Gastroesophageal sphincter (tissue), 4 donors: ENCODE measurements around the gene LTBP3. TPM values are rescaled to one million over a fixed set of nuclear protein-coding genes. Genes with fewer than 3 reads are reported as not detected.

Source experiments
- ATAC-seq: fragments of 150-250 bp; one replicate; pipeline ENCODE4 v1.9.1; 2016; ENCODE audit warnings: mild to moderate bottlenecking, moderate library complexity
- H3K27ac ChIP-seq, 4 donors: fragments of 200-600 bp; sonication (generic) in 3 of 4; 1 replicate in 3 of 4; 2 replicates in 1 of 4; pipeline ENCODE4 v1.5.1; 2016 to 2019
- H3K27me3 ChIP-seq: fragments of 200-600 bp; sonication (generic); one replicate; pipeline ENCODE4 v1.5.1; 2019
- H3K36me3 ChIP-seq, 2 donors: fragments of 200-600 bp; sonication (generic); one replicate each; pipeline ENCODE4 v1.5.1; 2019; ENCODE audit warnings: control low read depth in 1 of 2
- H3K4me1 ChIP-seq, 3 donors: fragments of 200-600 bp; sonication (generic); 1 replicate in 2 of 3; 2 replicates in 1 of 3; pipeline ENCODE4 v1.5.1; 2016 to 2019; ENCODE audit warnings: control low read depth in 2 of 3
- H3K4me3 ChIP-seq, 2 donors: fragments of 200-600 bp; sonication (generic); one replicate each; pipeline ENCODE4 v1.5.1; 2019; ENCODE audit warnings: mild to moderate bottlenecking in 1 of 2, moderate library complexity in 1 of 2
- H3K9me3 ChIP-seq, 3 donors: fragments of 200-600 bp; sonication (generic); one replicate each; pipeline ENCODE4 v1.5.1; 2017 to 2019; ENCODE audit warnings: control low read depth in 2 of 3
- CTCF ChIP-seq, 4 experiments: fragments of 200-600 bp in 2 of 4; fragments of 450-650 bp in 2 of 4; sonication (generic) in 1 of 4; IDR thresholded peaks; one replicate each; pipeline ENCODE4 v1.5.1; 2017 to 2019; ENCODE audit warnings: antibody characterized with exemption in 4 of 4, mild to moderate bottlenecking in 2 of 4, moderate library complexity in 2 of 4
- EP300 ChIP-seq: sonication (generic); formaldehyde crosslinking; IDR thresholded peaks from one replicate; pipeline ENCODE4 v1.6.1; 2017; ENCODE audit warnings: antibody characterized with exemption, mild to moderate bottlenecking
- POLR2A ChIP-seq, 2 donors: fragments of 450-650 bp; IDR thresholded peaks; one replicate each; pipeline ENCODE4 v1.6.1; 2017; ENCODE audit warnings: antibody characterized with exemption in 2 of 2, mild to moderate bottlenecking in 2 of 2, moderate library complexity in 1 of 2
- POLR2AphosphoS5 ChIP-seq: sonication (generic); formaldehyde crosslinking; IDR thresholded peaks from one replicate; pipeline ENCODE4 v1.6.1; 2017; ENCODE audit warnings: antibody characterized with exemption
- WGBS, 2 donors: methylation state at CpG; one replicate each; pipeline ENCODE4 v1.1.5; 2018; ENCODE audit warnings: low coverage in 1 of 2; 5-methylcytosine and 5-hydroxymethylcytosine counted together
- total RNA-seq, 4 donors: library from RNA; depleted of rRNA; stranded (reverse); fragments of >200 nt; gene quantifications; one replicate each; pipeline ENCODE4 v1.1.0, GENCODE V29; 2016

Gene LTBP3
- total RNA-seq, 4 donors from 2014 or later = 90.6 to 173 (median 139) TPM

DNA sequence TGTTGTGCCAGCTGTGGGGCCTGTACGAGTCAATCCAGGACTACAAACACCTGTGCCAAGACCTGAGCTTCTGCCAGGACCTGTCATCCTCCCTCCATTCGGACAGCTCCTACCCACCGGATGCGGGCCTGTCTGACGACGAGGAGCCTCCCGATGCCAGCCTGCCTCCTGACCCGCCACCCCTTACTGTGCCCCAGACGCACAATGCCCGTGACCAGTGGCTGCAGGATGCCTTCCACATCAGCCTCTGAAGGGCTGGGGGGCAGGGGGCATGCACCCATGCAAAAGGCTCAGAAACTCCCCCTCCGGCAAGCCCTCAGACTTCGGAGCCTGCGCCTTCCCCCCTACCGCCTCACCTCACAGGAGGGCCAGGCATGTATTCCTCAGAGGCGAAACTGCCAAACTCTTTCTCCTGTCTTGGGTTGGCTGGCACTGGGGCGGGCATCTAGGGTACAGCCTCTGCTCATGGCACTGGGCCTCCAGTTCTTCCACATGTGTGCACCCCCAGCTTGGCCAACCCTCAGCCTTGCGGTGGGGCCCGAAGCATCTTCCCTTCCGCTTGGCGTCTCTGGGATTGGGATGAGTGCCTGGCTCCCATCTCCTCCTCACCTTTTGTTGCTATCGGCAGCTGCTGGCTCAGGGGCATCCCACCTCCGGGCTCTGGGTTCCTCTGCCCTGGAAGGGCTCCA is 15.4 kb upstream of the LTBP3 start:
- peak overlapping the region; percentile 72 to 99 (median 98) for H3K27ac ChIP-seq
- H3K4me1 ChIP-seq = peaks cover 8 to 88% (median 59%) of the 10 kb centered on the region in 3 donors
- peaks cover 0 to 6% of the 10 kb centered on the region in 2 donors for H3K36me3 ChIP-seq
- 0% methylated on average over 3 of the region's 22 CpGs; no CpG with 5 or more reads in 1 of the 2 donors for WGBS, 2 donors
- H3K9me3 ChIP-seq = no peaks in the 10 kb centered on the region
- no peaks in the 10 kb centered on the region for H3K27me3 ChIP-seq
- ATAC-seq = no peak
- TF ChIP-seq EP300 (no peak), CTCF (IDR thresholded peaks at IDR 0.05) (no peak), POLR2AphosphoS5 (no peak), POLR2A (IDR thresholded peaks at IDR 0.05) (no peak)
- peak overlapping the region; percentile 62 to 96 for H3K4me3 ChIP-seq

- Histone ChIP-seq H3K4me1 (peaks cover 8 to 88% (median 52%) of the 10 kb centered on the region in 3 donors), H3K36me3 (no peaks in the 10 kb centered on the region), H3K27me3 (no peaks in the 10 kb centered on the region), H3K9me3 (no peaks in the 10 kb centered on the region), H3K4me3 (peak within 1 kb of the TSS; percentile 62 to 96), H3K27ac (peak within 1 kb of the TSS; percentile 72 to 99 (median 98))
- WGBS, 2 donors = 0% methylated on average over 5 of the region's 86 CpGs; no CpG with 5 or more reads in 1 of the 2 donors
- TF ChIP-seq POLR2A (IDR thresholded peaks at IDR 0.05) (peak; percentile 68 to 88), POLR2AphosphoS5 (peak; percentile 20), EP300 (no peak), CTCF (IDR thresholded peaks at IDR 0.05) (no peak)
- ATAC-seq = peak; percentile 42
These were observed 14.3 kb upstream of the LTBP3 start, which contains the start of gene FAM89B for GRCh38 chr11:65572356-65573051. Gene FAM89B, plus strand, starts transcription at chr11:65572538. Its CDS starts 132 bp downstream, at chr11:65572670.

GRCh38 chr11:65571940-65572339 is 13.8 kb upstream of the LTBP3 start:
- ATAC-seq = no peak
- WGBS, 2 donors = 5 to 11% methylated on average over 5 to 8 of the region's 11 CpGs
- no peaks in the 10 kb centered on the region for H3K27me3 ChIP-seq

DNA sequence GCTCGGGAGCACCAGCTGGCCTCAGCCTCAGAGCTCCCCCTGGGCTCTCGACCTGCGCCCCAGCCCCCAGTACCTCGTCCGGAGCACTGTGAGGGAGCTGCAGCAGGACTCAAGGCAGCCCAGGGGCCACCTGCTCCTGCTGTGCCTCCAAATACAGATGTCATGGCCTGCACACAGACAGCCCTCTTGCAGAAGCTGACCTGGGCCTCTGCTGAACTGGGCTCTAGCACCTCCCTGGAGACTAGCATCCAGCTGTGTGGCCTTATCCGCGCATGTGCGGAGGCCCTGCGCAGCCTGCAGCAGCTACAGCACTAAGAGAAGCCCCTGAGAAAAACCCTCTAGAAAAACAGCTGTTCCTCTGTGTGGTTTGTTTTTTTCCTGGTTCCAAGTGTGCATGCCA is 13.3 kb upstream of the LTBP3 start:
- no peaks in the 10 kb centered on the region for H3K9me3 ChIP-seq
- TF ChIP-seq CTCF (IDR thresholded peaks at IDR 0.05) = no peak
- no peak for TF ChIP-seq POLR2AphosphoS5
- TF ChIP-seq EP300 = no peak
- TF ChIP-seq POLR2A (IDR thresholded peaks at IDR 0.05) = no peak
- H3K4me3 ChIP-seq = peak overlapping the region in 1 of 2 donors; percentile 96
- WGBS, 2 donors = 40% methylated on average over 1 of the region's 9 CpGs; no CpG with 5 or more reads in 1 of the 2 donors
- peaks cover 8 to 88% (median 43%) of the 10 kb centered on the region in 3 donors for H3K4me1 ChIP-seq
- H3K27me3 ChIP-seq = no peaks in the 10 kb centered on the region
- H3K36me3 ChIP-seq = no peaks in the 10 kb centered on the region
- ATAC-seq = no peak
- H3K27ac ChIP-seq = peak overlapping the region in 3 of 4 donors; percentile 98 to 99 (median 98)

More at GRCh38 chr11:65571940-65572339, 13.8 kb upstream of the LTBP3 start:
- Histone ChIP-seq H3K4me1 (peaks cover 8 to 88% (median 46%) of the 10 kb centered on the region in 3 donors), H3K4me3 (peak overlapping the region; percentile 62 to 96), H3K27ac (peak overlapping the region; percentile 72 to 99 (median 98)), H3K36me3 (no peaks in the 10 kb centered on the region), H3K9me3 (no peaks in the 10 kb centered on the region)
- TF ChIP-seq CTCF (IDR thresholded peaks at IDR 0.05) (peak in 3 of 4 experiments; percentile 39 to 60 (median 55)), EP300 (no peak)
